ENCODE results near the gene DNAAF1.
A peak's percentile ranks its signal among the peaks of the same experiment; 100 is the strongest.

The DNAAF1 gene

GRCh38 chr16:84161801-84162200 is 16.7 kb downstream of the DNAAF1 start:
- no peak for DNase-seq

- no peak for DNase-seq
Measured at GRCh38 chr16:84165746-84166145, 20.6 kb downstream of the DNAAF1 start.

- DNase-seq: no peak
Measured at GRCh38 chr16:84166796-84167695, 21.9 kb downstream of the DNAAF1 start.

- no peak for DNase-seq
Measured at GRCh38 chr16:84169765-84170310, 24.7 kb downstream of the DNAAF1 start.

GRCh38 chr16:84174396-84174795 is 29.3 kb downstream of the DNAAF1 start:
- no peak for DNase-seq

- DNase-seq: peak; percentile 52 to 65
Measured at GRCh38 chr16:84175350-84176081, 30.4 kb downstream of the DNAAF1 start.

GRCh38 chr16:84176192-84177053 is 31.3 kb downstream of the DNAAF1 start:
- no peak for DNase-seq

- DNase-seq: no peak
Measured at GRCh38 chr16:84177741-84178073, 32.6 kb downstream of the DNAAF1 start.

- DNase-seq: no peak
Measured at GRCh38 chr16:84178146-84178765, 33.1 kb downstream of the DNAAF1 start.

GRCh38 chr16:84178892-84179611 is 33.9 kb downstream of the DNAAF1 start:
- DNase-seq: no peak

- DNase-seq: no peak
Measured at GRCh38 chr16:84179612-84180320, 34.7 kb downstream of the DNAAF1 start.

GRCh38 chr16:84180519-84181140 is 35.5 kb downstream of the DNAAF1 start:
- DNase-seq: no peak

- DNase-seq: no peak
Measured at GRCh38 chr16:84181144-84181915, 36.2 kb downstream of the DNAAF1 start.

GRCh38 chr16:84182104-84182503 is 37.0 kb downstream of the DNAAF1 start:
- no peak for DNase-seq

- no peak for DNase-seq
Measured at GRCh38 chr16:84182680-84183571, 37.8 kb downstream of the DNAAF1 start.

- no peak for DNase-seq
Measured at GRCh38 chr16:84183572-84183875, 38.4 kb downstream of the DNAAF1 start.

GRCh38 chr16:84183911-84184591 is 38.9 kb downstream of the DNAAF1 start:
- no peak for DNase-seq

- DNase-seq: no peak
Measured at GRCh38 chr16:84184775-84185174, 39.7 kb downstream of the DNAAF1 start.
